Muscle layer of colon (tissue), 2 donors: ENCODE results near the gene ITSN2.

Experiments
- H3K27ac ChIP-seq: one replicate; pipeline ENCODE4 v1.7.0; 2013; ENCODE audit warnings: low read depth, mild to moderate bottlenecking, low read length, moderate library complexity
- H3K27me3 ChIP-seq, 2 donors: one replicate each; pipeline ENCODE4 v1.7.0; 2013; ENCODE audit warnings: low read length in 2 of 2, mild to moderate bottlenecking in 2 of 2; ENCODE audit not compliant: insufficient read depth in 2 of 2, control insufficient read depth in 1 of 2
- H3K36me3 ChIP-seq: one replicate; pipeline ENCODE4 v1.7.0; 2013; ENCODE audit warnings: mild to moderate bottlenecking, low read length; ENCODE audit not compliant: insufficient read depth
- H3K4me1 ChIP-seq: one replicate; pipeline ENCODE4 v1.7.0; 2013; ENCODE audit warnings: mild to moderate bottlenecking, low read length; ENCODE audit not compliant: insufficient read depth
- H3K4me3 ChIP-seq, 2 donors: one replicate each; pipeline ENCODE4 v1.7.0; 2013; ENCODE audit warnings: low read length in 2 of 2, low read depth in 1 of 2, mild to moderate bottlenecking in 1 of 2, moderate library complexity in 1 of 2
- H3K9ac ChIP-seq: one replicate; pipeline ENCODE4 v1.7.0; 2013; ENCODE audit warnings: low read length
- H3K9me3 ChIP-seq: one replicate; pipeline ENCODE4 v1.7.0; 2013; ENCODE audit warnings: mild to moderate bottlenecking, low read length
- donor health status: abdominal sarcoma.
- donor health status: Adenocarcinoma of cecum.

The ITSN2 gene

GRCh38 chr2:24191156-24191555 lies 169.2 kb downstream of the ITSN2 start:
- Histone ChIP-seq H3K9ac (no peak overlapping the region), H3K4me3 (no peak overlapping the region), H3K36me3 (no peaks in the 10 kb centered on the region), H3K9me3 (no peaks in the 10 kb centered on the region), H3K27ac (no peak overlapping the region), H3K4me1 (no peaks in the 10 kb centered on the region), H3K27me3 (no peaks in the 10 kb centered on the region)

- Histone ChIP-seq H3K4me1 (no peaks in the 10 kb centered on the region), H3K9ac (no peak overlapping the region), H3K9me3 (no peaks in the 10 kb centered on the region), H3K27ac (no peak overlapping the region), H3K27me3 (no peaks in the 10 kb centered on the region), H3K4me3 (no peak overlapping the region), H3K36me3 (no peaks in the 10 kb centered on the region)
Observed at GRCh38 chr2:24190503-24190902, 169.8 kb downstream of the ITSN2 start.

GRCh38 chr2:24189551-24189950 lies 170.8 kb downstream of the ITSN2 start:
- H3K9ac ChIP-seq = no peak overlapping the region
- no peak overlapping the region for H3K27ac ChIP-seq
- no peak overlapping the region for H3K4me3 ChIP-seq
- no peaks in the 10 kb centered on the region for H3K36me3 ChIP-seq
- H3K4me1 ChIP-seq = no peaks in the 10 kb centered on the region
- H3K27me3 ChIP-seq = no peaks in the 10 kb centered on the region
- H3K9me3 ChIP-seq = no peaks in the 10 kb centered on the region

GRCh38 chr2:24183366-24184069 lies 176.8 kb downstream of the ITSN2 start:
- no peaks in the 10 kb centered on the region for H3K36me3 ChIP-seq
- H3K4me3 ChIP-seq = no peak overlapping the region
- no peaks in the 10 kb centered on the region for H3K9me3 ChIP-seq
- H3K9ac ChIP-seq = no peak overlapping the region
- H3K27ac ChIP-seq = no peak overlapping the region
- H3K4me1 ChIP-seq = no peaks in the 10 kb centered on the region
- no peaks in the 10 kb centered on the region for H3K27me3 ChIP-seq

GRCh38 chr2:24182507-24182906 lies 177.8 kb downstream of the ITSN2 start:
- no peaks in the 10 kb centered on the region for H3K9me3 ChIP-seq
- no peak overlapping the region for H3K9ac ChIP-seq
- H3K27ac ChIP-seq = no peak overlapping the region
- H3K4me3 ChIP-seq = no peak overlapping the region
- no peaks in the 10 kb centered on the region for H3K4me1 ChIP-seq
- H3K36me3 ChIP-seq = no peaks in the 10 kb centered on the region
- H3K27me3 ChIP-seq = no peaks in the 10 kb centered on the region

- Histone ChIP-seq H3K27me3 (no peaks in the 10 kb centered on the region), H3K4me3 (no peak overlapping the region), H3K9ac (no peak overlapping the region), H3K36me3 (no peaks in the 10 kb centered on the region), H3K27ac (no peak overlapping the region), H3K9me3 (no peaks in the 10 kb centered on the region), H3K4me1 (no peaks in the 10 kb centered on the region)
Observed at GRCh38 chr2:24181849-24182248, 178.5 kb downstream of the ITSN2 start.

GRCh38 chr2:24179683-24180082 lies 180.7 kb downstream of the ITSN2 start:
- Histone ChIP-seq H3K4me1 (no peaks in the 10 kb centered on the region), H3K9ac (no peak overlapping the region), H3K27me3 (peaks cover 0 to 6% of the 10 kb centered on the region in 2 donors), H3K4me3 (no peak overlapping the region), H3K27ac (no peak overlapping the region), H3K9me3 (no peaks in the 10 kb centered on the region), H3K36me3 (no peaks in the 10 kb centered on the region)

GRCh38 chr2:24176326-24176725 lies 184.0 kb downstream of the ITSN2 start:
- Histone ChIP-seq H3K36me3 (no peaks in the 10 kb centered on the region), H3K27me3 (peaks cover 0 to 9% of the 10 kb centered on the region in 2 donors), H3K4me3 (no peak overlapping the region), H3K9me3 (no peaks in the 10 kb centered on the region), H3K9ac (no peak overlapping the region), H3K4me1 (no peaks in the 10 kb centered on the region), H3K27ac (no peak overlapping the region)

GRCh38 chr2:24175631-24176187 lies 184.6 kb downstream of the ITSN2 start:
- Histone ChIP-seq H3K4me3 (no peak overlapping the region), H3K36me3 (no peaks in the 10 kb centered on the region), H3K27me3 (peaks cover 0 to 9% of the 10 kb centered on the region in 2 donors), H3K27ac (no peak overlapping the region), H3K9ac (no peak overlapping the region), H3K9me3 (no peaks in the 10 kb centered on the region), H3K4me1 (no peaks in the 10 kb centered on the region)

- Histone ChIP-seq H3K9ac (no peak within 1 kb of the TSS), H3K27ac (no peak within 1 kb of the TSS), H3K36me3 (no peaks in the 10 kb centered on the region), H3K27me3 (peaks cover 0 to 9% of the 10 kb centered on the region in 2 donors), H3K4me3 (no peak within 1 kb of the TSS), H3K9me3 (no peaks in the 10 kb centered on the region), H3K4me1 (no peaks in the 10 kb centered on the region)
Observed at GRCh38 chr2:24174851-24175277, 185.5 kb downstream of the ITSN2 start, which contains the start of gene FAM228A. Gene FAM228A (plus strand): TSS chr2:24175053. CDS start chr2:24175481, 428 bp downstream.

- no peaks in the 10 kb centered on the region for H3K9me3 ChIP-seq
- no peak overlapping the region for H3K4me3 ChIP-seq
- H3K36me3 ChIP-seq = no peaks in the 10 kb centered on the region
- no peak overlapping the region for H3K9ac ChIP-seq
- no peak overlapping the region for H3K27ac ChIP-seq
- no peaks in the 10 kb centered on the region for H3K27me3 ChIP-seq
- no peaks in the 10 kb centered on the region for H3K4me1 ChIP-seq
Observed at GRCh38 chr2:24169023-24169422, 191.3 kb downstream of the ITSN2 start.
